SIG-M5 (cell line): ENCODE results near the gene RHD.
"Not testable (repeated sequence)": the region's sequence is repeated elsewhere in the genome, so short reads cannot be mapped to it uniquely, and the experiment has no call there.

Experiments
- DNase-seq: peaks from one replicate; lab custom pipeline; 2025; lab: John Stamatoyannopoulos, UW

RHD gene

DNA sequence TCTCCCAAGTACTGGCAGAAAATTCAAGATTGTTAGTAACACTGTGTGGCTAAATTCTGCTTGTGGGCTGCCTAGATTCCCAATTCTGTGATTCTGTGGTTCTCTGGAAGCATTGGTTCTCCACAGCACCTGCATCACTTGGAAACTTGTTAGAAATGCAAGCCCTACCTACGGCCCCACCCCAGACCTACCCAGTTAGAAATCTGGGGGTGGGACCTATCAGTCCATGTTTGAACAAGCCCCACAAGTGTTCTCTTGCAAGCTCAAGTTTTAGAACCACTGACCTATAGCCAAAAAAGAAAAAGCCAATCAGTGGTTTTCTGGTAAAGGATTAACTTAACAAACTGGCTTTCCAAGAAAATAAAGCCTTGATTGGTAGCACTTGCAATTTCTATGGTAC is 35.9 kb downstream of the RHD start:
- not testable (repeated sequence) for DNase-seq

DNA sequence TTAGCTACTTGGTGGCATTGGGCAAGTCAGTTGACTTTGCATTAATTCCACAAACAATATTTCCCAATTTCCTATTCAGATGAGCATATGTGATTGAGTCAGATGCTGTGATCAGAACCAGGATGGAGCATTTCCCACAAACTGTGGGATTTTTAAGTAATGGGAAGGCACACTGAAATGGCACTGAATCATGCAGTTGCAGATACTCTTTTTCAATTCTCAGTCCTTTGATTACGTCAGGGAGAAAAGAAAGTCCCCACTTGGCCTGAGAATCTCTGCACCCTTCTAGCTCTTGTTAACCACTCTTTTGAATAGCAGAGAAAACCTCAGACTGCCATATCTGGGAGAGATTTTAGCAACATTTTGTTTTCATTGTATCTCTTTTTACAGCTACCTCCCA is 36.8 kb downstream of the RHD start:
- not testable (repeated sequence) for DNase-seq

DNA sequence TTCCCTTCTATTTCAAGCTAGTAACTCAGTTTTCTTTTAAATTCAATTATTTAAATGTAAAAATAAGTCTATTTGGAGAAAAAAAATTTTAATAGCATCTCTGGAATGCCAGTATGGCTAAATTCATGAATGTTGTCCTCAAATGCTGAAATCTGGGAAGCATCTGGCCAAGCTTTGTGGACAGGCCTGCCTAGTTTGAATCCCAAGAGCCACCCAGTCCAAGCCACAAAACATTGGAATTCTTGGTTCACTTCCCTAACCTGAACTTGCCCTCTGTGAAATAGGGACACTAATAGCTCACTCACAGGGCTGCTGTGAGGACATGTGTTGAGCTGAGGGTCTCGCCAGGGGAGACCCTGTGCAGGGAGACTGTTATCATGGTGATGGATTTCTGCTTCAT is 37.2 kb downstream of the RHD start:
- not testable (repeated sequence) for DNase-seq

DNA sequence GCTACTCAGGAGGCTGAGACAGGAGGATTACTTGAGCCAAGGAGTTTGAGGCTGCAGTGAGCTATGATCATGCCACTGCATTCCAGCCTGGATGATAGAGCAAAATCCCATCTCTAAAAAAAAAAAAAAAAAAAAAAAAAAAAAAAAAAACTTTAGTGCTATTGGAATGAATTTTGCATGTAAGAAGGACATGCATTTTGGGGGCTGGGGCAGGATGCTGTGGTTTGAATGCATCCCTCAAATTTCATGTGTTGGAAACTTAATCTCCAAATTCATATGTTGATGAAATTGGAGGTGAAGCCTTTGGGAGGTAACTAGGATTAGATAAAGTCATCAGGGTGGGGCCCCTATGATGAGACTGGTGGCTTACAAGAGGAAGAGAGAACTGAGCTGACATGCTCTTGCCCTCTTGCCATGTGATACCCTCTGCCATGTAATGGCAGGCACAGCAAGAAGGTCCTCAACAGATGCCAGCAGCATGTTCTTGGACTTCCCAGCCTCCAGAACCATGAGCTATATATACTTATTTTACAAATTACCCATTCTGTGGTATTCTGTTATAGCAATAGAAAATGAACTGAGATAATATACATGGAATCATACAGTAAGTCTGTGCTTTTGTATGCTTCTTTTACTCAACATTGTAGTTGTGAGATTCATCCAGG is 40.6 kb downstream of the RHD start:
- not testable (repeated sequence) for DNase-seq

DNA sequence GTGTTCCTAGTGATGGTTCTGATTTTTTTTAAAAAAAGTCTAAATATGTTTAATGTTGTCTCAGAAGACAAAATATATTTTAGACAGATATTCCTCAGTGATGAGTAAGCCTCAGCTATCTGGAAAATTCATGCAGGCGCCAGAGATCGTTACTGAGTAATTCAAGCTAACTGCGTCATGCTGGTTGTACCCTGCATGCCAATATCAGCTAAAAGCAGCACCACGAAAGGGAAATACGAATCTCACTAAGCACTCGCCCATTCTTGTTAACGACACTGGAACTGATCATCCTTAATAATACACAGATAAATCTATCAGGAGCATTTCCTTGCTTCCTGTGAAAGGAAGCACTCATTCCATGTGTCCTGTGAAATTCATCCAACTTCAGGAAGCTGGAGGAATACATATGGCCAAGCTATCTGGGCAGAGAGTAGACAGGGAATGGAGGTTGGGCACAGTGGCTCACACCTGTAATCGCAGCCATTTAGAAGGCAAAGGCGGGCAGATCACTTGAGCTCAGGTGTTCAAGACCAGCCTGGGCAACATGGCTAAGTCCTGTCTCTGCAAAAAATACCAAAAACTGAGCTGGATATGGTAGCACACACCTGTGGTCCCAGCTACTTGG is 48.1 kb downstream of the RHD start:
- DNase-seq = not testable (repeated sequence)

DNA sequence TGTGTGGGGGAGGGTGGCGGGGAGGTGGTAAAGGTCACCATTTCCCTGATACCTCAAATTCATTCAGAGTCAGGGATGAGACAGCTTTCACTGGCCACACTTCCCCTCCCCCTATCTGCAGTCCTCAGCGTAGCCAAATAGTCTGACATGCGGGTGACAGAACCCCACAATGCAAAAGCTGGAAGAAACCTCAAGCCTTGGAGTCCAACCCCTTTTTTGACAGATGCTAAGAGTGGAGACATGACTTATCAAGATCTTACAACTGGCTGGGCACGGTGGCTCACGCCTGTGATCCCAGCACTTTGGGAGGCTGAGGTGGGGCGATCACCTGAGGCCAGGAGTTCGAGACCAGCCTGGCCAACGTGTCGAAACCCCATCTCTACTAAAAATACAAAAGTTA is 49.8 kb downstream of the RHD start:
- not testable (repeated sequence) for DNase-seq

DNA sequence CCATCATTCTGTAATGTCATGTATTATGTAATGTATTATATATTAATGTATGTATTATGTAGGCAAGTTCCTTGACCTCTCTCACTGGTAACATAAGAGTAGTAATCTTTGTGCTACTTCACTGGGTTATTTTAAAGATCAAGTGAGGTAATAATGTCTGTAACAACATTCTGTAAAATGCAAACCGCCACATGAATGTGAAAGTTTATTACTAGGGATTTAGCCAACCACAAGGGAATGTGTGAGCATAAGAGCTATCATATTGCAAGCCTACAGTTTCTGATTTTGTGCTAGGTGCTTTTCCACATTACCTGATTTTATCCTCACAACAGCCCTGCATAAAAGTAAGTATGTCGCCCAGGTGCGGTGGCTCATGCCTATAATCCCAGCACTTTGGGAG is 52.1 kb downstream of the RHD start:
- DNase-seq = not testable (repeated sequence)

DNA sequence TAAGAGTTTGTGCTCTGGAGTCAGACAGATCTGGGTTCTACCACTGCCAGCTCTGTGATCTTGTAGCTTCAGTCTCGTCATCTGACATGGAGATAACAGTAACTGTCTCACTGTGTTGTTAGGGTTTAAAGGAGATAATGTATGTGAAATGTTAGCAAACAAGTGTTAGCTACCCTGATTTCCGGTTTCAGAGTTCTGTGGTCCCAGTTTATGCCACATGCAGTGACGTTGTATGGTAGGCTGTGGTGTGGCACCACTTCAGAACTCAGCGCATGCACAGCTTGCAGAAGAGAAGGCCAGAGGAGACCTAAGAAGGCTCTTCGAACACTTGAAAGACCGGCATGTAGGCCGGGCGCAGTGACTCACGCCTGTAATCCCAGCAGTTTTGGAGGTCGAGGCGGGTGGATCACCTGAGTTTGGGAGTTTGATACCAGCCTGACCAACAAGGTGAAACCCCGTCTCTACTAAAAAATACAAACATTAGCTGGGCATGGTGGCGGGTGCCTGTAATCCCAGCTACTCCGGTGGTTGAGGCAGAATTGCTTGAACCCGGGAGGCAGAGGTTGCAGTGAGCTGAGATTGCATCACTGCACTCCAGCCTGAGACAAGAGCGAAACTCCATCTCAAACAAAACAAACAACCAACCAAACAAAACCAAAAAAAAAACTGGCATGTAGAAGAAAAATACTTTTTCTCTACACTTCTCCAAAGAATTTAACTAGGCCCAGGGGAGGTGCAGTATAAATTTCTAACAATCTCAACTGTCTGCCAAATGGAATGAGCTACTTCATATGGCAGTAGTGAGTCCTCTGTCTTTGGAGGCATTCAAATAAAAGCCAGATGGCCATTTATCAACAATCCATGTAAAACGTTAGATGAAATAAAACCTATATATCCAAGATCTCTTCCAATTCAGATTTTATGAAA is 55.8 kb downstream of the RHD start:
- not testable (repeated sequence) for DNase-seq

DNA sequence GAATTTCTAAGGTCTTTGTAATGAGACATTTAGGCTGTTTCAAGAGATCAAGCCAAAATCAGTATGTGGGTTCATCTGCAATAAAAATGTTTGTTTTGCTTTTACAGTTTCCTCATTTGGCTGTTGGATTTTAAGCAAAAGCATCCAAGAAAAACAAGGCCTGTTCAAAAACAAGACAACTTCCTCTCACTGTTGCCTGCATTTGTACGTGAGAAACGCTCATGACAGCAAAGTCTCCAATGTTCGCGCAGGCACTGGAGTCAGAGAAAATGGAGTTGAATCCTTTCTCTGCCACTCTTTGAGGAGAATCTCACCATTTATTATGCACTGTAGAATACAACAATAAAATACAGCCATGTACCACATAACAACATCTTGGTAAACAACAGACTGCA is 56.5 kb downstream of the RHD start:
- not testable (repeated sequence) for DNase-seq

DNA sequence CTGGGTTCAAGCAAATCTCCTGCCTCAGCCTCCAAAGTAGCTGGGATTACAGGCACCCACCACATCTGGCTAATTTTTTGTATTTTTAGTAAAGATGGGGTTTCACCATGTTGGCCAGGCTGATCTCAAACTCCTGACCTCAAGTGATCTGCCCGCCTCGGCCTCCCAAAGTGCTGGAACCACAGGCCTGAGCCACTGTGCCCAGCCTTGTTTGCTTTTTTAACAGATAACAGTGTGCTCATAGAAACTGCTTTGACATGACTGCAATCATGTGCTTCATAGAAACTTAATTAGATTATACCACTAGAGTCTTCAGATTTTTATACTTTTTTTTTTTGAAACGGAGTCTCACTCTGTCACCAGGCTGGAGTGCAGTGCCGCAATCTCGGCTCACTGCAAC is 57.0 kb downstream of the RHD start:
- not testable (repeated sequence) for DNase-seq

DNA sequence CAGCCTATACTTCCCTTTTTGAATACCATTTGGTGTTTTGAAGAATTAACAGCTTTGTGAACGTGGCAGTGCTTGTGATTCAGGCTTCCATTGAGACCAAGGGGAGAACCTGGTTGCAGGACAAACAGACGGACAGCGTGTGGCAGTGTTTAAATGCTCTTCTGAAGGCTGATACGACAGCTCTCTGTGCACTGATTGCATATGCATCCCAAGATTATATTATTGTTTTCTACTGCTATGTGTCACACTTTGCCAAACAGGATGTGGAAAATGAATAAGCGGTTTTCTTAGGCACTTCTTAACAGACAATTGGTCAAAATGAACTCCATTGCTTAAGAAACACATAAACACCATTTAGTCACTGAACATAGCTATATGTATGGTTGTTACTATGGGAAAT is 57.6 kb downstream of the RHD start:
- not testable (repeated sequence) for DNase-seq

DNA sequence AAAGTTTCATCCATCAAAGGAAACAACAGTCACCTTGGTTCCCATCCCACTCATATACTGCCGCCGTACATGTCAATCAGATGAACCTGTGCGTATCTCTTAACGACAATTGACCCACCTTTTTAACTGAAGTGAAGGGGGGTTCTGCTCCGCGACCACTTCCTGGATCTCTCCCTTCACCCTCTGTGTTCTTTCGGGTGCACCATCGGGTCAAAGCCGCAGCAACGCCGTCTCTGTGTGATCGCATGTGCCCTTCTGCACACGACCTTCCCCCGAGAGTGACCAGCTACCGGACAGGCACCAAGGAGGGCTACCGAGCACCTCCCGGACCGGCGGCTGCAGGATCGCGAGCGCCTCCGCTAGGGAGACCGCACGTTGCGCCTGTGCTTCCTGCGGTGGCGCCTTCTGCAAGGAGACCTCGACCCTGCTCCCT is 64.6 kb downstream of the RHD start:
- not testable (repeated sequence) for DNase-seq

DNA sequence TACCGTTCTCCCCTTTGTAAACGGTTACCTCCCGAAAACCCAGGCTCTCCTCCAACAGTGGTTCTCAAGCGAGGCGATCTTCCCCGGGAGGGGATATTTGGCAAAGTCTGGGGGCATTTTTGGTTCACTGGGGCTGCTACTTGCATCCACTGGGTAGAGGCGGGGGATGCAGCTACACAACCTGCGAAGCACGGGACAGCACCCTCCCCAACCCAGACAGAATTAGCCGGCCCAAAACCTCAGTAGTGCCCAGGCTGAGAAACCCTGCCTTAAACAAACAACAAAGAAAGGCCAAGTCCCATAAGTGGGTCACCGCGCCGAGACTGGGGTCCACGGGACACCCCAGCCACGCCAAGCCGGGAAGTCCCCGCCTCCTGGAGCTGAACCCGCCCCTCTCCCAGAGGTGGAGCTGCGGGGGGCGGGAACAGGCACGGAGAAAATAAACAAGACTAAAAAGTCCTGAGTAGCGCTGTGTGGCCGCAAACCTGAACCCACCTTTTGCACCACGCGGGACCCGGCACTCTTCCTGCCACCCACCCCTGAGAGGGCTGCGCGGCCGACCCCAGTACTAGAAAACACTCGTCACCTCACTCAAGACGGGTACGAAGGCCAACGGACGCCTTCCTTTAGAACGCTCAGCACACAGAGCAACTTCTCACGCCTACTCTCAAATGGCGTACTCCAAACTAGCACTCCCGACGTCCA is 65.3 kb downstream of the RHD start:
- not testable (repeated sequence) for DNase-seq

DNA sequence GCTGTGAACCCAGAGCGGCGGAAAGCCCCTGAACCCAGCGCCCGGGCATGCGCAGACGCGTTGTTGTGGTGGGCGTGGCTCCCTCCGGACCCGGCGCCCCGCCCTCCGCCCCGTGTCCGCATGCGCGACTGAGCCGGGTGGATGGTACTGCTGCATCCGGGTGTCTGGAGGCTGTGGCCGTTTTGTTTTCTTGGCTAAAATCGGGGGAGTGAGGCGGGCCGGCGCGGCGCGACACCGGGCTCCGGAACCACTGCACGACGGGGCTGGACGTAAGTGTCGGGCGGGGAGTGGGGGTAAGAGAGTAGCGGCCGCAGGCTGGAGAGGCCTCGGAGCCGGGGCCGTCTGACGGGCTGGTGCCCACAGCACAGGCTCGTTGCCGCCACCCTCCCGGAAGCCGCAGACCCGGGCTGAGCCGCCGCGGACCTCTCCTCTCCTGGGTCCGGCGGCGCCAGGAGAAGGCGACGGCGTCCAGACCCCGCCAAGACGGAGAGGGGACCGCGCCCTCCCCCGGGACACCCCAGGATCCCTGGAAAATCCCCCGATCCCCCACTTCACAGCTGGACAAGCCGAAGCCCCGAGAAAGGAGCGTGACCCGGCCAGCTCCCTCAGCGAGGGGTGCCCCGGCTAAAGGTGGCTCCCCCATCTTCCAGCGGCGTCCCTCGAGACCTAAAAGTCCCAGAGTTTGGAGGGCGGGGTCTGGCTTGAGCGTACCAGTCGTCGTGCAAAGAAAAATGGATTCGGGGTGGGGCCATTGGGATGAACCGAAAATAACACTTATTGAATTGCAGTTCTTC is 66.1 kb downstream of the RHD start, which contains the start of gene TMEM50A:
Gene TMEM50A (plus strand): TSS at position 147 of the 794 bp plus-strand sequence. CDS start 2,153 bp downstream, outside the sequence.
- DNase-seq = no peak

DNA sequence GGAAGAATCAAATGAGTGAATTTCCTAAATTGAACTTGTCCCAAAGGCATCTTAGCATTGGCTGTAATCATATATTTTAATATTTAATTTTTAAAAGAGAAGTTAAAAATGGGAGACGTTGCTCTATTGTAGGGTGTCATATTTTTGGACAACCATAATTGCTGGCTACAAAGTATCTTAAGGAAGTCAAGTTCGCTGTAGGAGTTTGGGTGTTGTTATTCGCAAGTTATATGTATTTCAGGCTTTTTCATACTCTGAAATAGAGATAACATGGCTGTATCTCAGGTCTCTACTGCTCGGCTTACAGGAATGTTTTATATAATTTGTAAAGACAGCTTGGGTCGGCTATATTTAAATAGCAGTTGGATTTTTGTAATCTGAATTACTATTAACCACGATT is 66.7 kb downstream of the RHD start:
- no peak for DNase-seq

DNA sequence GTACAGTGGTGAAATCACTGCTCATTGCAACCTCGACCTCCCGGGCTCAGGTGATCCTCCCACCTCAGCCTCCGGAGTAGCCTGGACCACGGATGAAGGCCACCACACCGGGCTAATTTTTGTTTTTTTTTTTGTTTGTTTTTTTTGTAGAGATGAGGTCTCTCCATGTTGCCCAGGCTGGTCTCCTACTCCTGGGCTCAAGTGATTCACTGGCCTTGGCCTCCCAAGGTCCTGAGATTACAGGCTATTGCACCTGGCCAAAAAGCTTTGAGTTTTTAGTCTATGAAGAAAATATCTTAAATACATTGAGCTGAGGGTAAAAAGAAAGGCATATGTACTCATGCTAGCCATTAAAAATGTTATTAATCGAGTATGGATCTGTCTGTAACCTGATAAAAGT is 69.4 kb downstream of the RHD start:
- no peak for DNase-seq

DNA sequence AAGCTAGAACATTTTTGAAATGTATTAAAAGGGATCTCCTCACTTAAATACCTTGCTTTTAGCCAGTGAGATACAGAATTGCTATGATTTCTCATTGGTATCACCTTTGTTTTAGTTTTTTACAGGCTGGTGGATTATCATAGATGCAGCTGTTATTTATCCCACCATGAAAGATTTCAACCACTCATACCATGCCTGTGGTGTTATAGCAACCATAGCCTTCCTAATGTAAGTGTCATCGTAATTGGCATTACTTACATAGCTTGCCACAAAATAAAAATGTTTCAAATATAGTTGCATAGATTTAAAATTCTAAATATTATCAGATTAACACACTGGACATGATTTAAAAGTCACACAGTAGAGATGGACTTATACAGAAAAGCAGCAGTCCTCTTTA is 70.5 kb downstream of the RHD start:
- no peak for DNase-seq

DNA sequence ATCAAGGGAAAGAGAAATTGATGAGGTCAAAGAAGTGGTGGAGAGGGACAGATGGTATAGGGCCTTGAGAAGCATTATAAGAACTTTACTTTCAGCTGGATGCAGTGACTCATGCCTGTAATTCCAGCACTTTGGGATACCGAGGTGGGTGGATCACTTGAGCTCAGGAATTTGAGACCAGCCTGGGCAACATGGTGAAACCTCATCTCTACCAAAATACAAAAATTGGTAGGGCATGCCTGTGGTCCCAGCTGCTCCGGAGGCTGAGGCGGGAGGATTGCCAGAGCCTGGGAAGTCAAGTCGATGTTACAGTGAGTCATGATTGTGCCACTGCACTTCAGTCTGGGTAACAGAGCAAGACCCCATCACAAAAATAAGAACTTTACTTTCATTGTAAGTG is 71.6 kb downstream of the RHD start:
- no peak for DNase-seq

DNA sequence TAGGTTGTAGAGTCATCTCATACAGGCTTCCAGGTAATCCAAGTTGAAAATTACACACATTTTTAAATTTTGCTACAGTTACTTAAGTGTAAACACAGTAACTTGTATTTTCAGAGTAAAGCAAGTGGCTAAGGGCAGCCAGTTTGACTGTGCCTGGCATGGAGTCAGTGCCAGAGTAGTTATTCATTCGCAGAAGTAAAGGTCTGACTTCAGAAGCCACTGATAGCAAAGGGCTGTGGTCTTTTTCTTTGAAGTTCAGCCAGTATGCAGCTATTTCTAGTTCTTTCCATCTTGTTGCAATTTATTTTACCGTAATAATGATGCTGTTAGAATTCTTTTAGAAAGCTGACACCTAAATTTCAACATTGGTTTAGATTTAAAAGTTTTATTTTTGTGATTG is 75.2 kb downstream of the RHD start:
- no peak for DNase-seq

DNA sequence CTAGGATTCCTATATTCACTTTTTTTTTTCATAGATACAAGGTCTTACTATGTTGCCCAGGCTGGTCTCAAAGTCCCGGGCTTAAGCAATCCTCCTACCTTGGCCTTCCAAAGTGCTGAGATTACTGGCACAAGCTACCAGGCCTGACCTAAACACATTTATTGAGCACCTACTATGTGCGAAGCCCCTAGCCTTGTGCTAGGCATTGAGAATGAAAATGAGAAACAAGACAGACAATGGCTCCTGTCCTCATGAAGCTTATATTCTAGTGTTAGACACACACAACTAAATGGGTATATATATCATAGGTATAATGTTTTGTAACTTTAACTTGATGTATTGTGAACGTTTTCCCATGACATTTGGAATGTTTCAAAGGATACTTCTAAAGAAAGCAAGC is 77.3 kb downstream of the RHD start:
- DNase-seq = no peak

DNA sequence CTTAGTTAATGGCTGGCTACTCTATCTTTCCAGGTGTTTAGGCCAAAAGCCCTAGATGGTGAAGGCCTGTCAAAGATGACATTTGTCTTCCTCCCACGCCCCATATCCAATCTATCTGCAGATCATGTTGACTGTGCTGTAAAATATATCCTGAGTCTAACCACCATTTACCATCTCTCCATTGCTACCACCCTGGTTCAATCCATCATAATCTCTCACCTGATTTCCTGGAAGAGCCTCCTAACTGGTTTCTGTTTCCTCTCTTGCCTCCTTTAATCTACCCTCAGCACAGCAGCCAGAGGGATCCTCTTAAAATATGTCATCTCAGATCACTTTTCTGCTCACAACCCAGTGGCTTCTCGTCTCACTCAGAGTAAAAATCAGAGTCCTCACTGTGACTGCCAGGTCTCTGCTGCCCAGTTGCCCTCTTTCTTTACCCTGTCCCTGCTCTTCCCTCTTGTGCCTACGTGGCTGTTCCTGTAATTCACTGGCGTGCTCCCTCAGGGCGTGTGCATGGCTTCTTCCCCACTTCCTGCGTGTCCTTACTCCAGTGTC is 83.6 kb downstream of the RHD start:
- no peak for DNase-seq
